Kidney (tissue), 14 donors: Measurements from ENCODE around the gene RAB6B. TPM values are rescaled to one million over a fixed set of nuclear protein-coding genes. Genes with fewer than 3 reads are reported as not detected.

ENCODE experiments used
- DNase-seq, 5 donors: peaks; one replicate each; pipeline ENCODE4 v3.0.0-alpha.2; 2013 to 2020
- FAIRE-seq: peaks from 2 replicates; lab custom pipeline; 2012; peaks lifted over from hg19 to GRCh38; lab: Jason Lieb, UNC
- H3K27ac ChIP-seq, 2 donors: one replicate each; pipeline ENCODE4 v1.7.0; 2013; ENCODE audit warnings: low read depth in 2 of 2, low read length in 2 of 2, inconsistent platforms in 1 of 2
- H3K27me3 ChIP-seq: one replicate; pipeline ENCODE4 v1.7.1; 2013; ENCODE audit warnings: low read length, inconsistent platforms; ENCODE audit not compliant: control insufficient read depth, insufficient read depth
- H3K36me3 ChIP-seq, 3 donors: one replicate each; pipeline versions ENCODE4 v1.7.0 to v1.7.1; 2013; ENCODE audit warnings: low read length in 3 of 3, control low read depth in 1 of 3, inconsistent platforms in 1 of 3; ENCODE audit not compliant: insufficient read depth in 3 of 3, control insufficient read depth in 2 of 3
- H3K4me1 ChIP-seq, 3 donors: one replicate each; pipeline versions ENCODE4 v1.7.0 to v1.7.1; 2013; ENCODE audit warnings: low read length in 3 of 3, inconsistent platforms in 1 of 3, low read depth in 1 of 3; ENCODE audit not compliant: control insufficient read depth in 2 of 3, insufficient read depth in 2 of 3
- H3K4me3 ChIP-seq, 3 donors: one replicate each; pipeline versions ENCODE4 v1.7.0 to v1.8.1; 2013; ENCODE audit warnings: low read length in 3 of 3, control low read depth in 1 of 3, inconsistent platforms in 1 of 3
- H3K9ac ChIP-seq, 3 donors: one replicate each; pipeline versions ENCODE4 v1.7.0 to v1.7.1; 2013; ENCODE audit warnings: low read length in 3 of 3, control low read depth in 1 of 3, inconsistent platforms in 1 of 3
- H3K9me3 ChIP-seq, 3 donors: one replicate each; pipeline versions ENCODE4 v1.7.0 to v1.7.1; 2013; ENCODE audit warnings: low read length in 3 of 3, control low read depth in 1 of 3, inconsistent platforms in 1 of 3; ENCODE audit not compliant: control insufficient read depth in 2 of 3, insufficient read depth in 1 of 3
- intact Hi-C: fragments of 100-400 bp; cut with DNase I; formaldehyde crosslinking; loops from one replicate; pipeline ENCODE4 v1.11.1; 2022
- polyA plus RNA-seq: library from polyadenylated mRNA; stranded (reverse); fragments of 350-450 nt; fragmentation: Illumina TruSeq; extraction: RNeasy Lipid Tissue Mini Kit (QIAGEN cat#74804); gene quantifications from one replicate; pipeline ENCODE4 v1.2.3, GENCODE V29; 2014; ENCODE audit warnings: low read depth, low replicate concordance; ENCODE audit not compliant: insufficient read depth
- total RNA-seq: library from RNA; stranded (reverse); fragmentation: NEBNext Ultra II Directional; extraction: Animal tissue kit (Norgen Biotek cat#: 25700); gene quantifications from one replicate; pipeline ENCODE4 v1.2.1, GENCODE V29; 2021
- TF ChIP-seq, protein P1 (sequence below): IDR thresholded peaks from 3 replicates; pipeline ENCODE4 v1.5.1; 2012; ENCODE audit warnings: mild to moderate bottlenecking, moderate library complexity, borderline replicate concordance; ENCODE audit not compliant: insufficient read depth; ENCODE audit errors: extremely low read depth
- donor health status: control.
- donor health status: control.
- donor health status: control.
- donor health status: control.
- donor health status: control.
- donor health status: DM: yes; HTN: yes; CAD: no.
- donor health status: Normal renal cell carcinoma (clear cell type).

Gene RAB6B
- total and polyA plus RNA-seq, 2 donors from 2014 or later = 6.6 to 17.7 TPM

DNA sequence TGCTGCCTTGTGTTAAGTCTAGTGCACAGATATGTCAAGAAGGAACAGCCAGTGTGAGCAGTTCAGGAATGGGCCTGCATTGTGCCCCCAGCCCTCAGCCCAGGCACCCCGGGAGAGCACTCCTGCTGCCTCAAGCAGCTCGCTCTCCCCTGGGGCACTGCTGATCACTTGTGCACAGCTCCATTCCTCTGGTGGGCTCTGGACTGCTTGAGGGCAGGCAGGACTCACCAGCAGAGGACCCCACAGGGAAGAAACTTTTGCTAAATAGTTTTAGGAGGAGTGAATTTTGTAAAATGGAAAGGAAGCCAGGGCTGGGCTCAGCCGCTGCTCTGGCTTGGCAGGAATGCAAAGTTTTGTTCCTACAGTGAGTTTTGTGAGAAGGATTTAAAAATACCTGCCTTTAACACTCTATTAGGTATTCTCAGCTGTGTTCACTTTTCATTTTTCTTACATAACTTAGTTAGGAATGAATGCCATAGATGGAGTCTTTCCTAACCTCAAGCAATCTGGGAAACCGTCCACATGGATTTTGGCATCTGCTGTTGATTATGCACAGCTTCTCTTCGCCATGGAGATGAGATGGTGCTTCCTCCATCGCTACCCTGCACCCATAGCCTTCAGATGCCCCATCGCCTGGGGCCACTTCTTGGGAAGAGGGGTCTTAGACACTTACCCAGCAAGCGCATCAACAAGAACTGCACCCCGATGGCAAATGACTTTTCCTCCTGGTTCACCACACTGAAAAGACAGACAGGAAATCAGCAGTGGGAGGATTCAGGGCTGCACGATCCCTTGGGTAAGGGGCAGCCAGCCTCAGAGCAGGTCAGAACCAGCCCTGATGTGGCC, 42.3 kb upstream of the RAB6B start:
- no peaks in the 10 kb centered on the region for H3K4me1 ChIP-seq
- no peaks in the 10 kb centered on the region for H3K27me3 ChIP-seq
- no peak for FAIRE-seq
- peak in 1 of 5 donors; percentile 8 for DNase-seq
- TF ChIP-seq, protein P1, sequence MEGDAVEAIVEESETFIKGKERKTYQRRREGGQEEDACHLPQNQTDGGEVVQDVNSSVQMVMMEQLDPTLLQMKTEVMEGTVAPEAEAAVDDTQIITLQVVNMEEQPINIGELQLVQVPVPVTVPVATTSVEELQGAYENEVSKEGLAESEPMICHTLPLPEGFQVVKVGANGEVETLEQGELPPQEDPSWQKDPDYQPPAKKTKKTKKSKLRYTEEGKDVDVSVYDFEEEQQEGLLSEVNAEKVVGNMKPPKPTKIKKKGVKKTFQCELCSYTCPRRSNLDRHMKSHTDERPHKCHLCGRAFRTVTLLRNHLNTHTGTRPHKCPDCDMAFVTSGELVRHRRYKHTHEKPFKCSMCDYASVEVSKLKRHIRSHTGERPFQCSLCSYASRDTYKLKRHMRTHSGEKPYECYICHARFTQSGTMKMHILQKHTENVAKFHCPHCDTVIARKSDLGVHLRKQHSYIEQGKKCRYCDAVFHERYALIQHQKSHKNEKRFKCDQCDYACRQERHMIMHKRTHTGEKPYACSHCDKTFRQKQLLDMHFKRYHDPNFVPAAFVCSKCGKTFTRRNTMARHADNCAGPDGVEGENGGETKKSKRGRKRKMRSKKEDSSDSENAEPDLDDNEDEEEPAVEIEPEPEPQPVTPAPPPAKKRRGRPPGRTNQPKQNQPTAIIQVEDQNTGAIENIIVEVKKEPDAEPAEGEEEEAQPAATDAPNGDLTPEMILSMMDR = no peak
- H3K36me3 ChIP-seq = no peaks in the 10 kb centered on the region
- H3K9ac ChIP-seq = no peak overlapping the region
- H3K9me3 ChIP-seq = no peaks in the 10 kb centered on the region
- intact Hi-C loops = no loop called here
- no peak overlapping the region for H3K4me3 ChIP-seq
- no peak overlapping the region for H3K27ac ChIP-seq

DNA sequence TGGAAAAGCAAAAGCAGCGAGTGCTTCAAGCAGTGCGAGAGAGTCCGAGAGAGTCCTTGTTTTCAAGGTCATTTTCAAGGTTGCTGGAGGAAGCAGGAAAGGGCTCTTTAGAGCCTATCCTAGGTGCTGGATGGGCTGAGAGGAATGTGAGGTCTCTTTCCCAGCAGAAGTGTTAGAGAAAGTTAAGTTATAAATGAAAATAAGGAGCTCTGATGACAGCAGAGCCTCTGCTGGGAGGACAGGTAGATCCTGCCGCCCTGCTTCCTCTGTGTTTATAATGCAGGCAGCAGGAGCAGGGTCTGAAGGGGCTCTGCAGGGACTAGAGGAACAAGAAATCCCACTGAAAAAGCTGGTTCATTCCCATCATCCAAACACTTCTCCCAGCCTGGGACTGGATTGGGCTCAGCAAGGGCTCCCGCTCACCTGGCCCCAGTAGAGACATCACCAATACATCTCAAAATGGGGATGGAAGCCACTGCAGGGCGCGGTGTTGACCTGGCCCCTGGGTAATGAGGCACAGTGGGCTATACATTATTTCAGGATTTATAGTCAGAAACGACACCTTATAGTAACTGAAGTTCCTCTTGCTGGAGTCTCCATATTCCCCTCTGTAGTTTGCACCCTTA, 41.5 kb upstream of the RAB6B start:
- Histone ChIP-seq H3K27ac (no peak overlapping the region), H3K9ac (no peak overlapping the region), H3K4me1 (no peaks in the 10 kb centered on the region), H3K9me3 (no peaks in the 10 kb centered on the region), H3K4me3 (no peak overlapping the region), H3K27me3 (no peaks in the 10 kb centered on the region), H3K36me3 (no peaks in the 10 kb centered on the region)
- DNase-seq (peak in 1 of 5 donors; percentile 9), FAIRE-seq (no peak)
- TF ChIP-seq, protein P1 = no peak
- intact Hi-C loops = no loop called here

DNA sequence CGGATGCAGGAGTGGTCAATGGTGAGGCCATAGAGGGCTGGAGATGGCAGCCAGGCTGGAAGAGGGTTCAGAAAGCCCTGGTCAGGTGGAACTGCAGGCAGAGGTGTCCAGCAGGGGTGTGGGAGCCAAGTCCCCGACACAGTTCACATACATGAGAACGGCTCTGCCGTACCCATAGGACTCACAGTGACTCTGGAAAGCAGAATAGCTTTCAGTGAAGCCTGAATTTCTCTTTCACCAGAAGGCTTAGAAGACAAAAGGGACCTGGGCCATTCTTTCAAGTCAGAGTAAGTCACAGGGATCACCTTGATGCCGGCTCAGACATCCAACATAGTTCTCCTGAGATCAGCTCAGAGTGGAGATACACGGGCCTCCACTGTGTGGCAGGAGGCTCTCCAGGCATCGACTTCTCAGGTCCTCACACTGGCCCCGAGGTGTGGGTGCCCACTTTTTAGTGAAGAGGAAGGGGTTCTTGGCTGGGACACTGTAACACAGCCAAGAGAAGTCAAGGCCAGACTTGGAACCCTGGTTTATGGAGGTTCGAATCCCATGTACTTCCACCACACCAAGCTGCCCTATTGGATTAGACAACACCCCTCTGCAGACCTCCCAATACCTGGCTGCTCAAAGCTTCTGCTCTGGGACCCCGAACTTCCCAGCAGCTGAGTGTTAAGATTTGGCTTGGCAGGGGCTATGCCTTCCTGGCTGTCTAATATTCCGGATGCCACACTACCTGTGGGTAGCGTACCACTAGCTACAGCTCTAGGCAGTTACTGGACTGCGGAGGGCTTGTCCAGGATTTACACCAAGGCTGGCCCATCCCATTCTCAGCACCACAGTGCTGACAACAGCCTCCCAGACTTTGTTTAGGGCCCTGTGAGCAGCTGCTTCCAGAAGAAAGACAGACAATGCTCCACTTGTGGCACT, 40.4 kb upstream of the RAB6B start:
- Histone ChIP-seq H3K36me3 (no peaks in the 10 kb centered on the region), H3K4me3 (no peak overlapping the region), H3K27ac (no peak overlapping the region), H3K4me1 (no peaks in the 10 kb centered on the region), H3K27me3 (no peaks in the 10 kb centered on the region), H3K9me3 (no peaks in the 10 kb centered on the region), H3K9ac (no peak overlapping the region)
- intact Hi-C loops = no loop called here
- DNase-seq (no peak), FAIRE-seq (no peak)
- TF ChIP-seq, protein P1 = no peak
